IMR-90 (cell line): ENCODE data around the gene LHX5. TPM values are rescaled to one million over a fixed set of nuclear protein-coding genes. Genes with fewer than 3 reads are reported as not detected.

ENCODE experiments used
- ATAC-seq: fragments of 200-7000 bp; cut with Tn5 transposase; 2 replicates; pipeline ENCODE4 v1.9.1; 2020; ENCODE audit warnings: low read depth, mild to moderate bottlenecking, moderate library complexity
- BruUV-seq: library from RNA; stranded (reverse); fragments of 400-500 nt; replicated peaks from 2 replicates; lab custom pipeline; 2021; lab: Mats Ljungman, UMichigan
- CTCF ChIA-PET: fragments of 300-600 bp; formaldehyde crosslinking; extraction: SDS; loops from one replicate; lab custom pipeline; 2021; ENCODE audit warnings: antibody characterized with exemption; lab: Yijun Ruan, JAX
- POLR2A ChIA-PET: fragments of 300-600 bp; sonication (Branson Sonifier 250); formaldehyde crosslinking; loops from one replicate; lab custom pipeline; 2022; ENCODE audit warnings: antibody characterized with exemption; ENCODE audit not compliant: unreplicated experiment; lab: Charles Lee
- DNase-seq: peaks from one replicate; pipeline ENCODE4 v3.0.0; 2013
- H2AFZ ChIP-seq: replicated peaks from 2 replicates; pipeline ENCODE3; 2013; ENCODE audit warnings: low read length, mild to moderate bottlenecking; ENCODE audit not compliant: poor library complexity
- H2AK5ac ChIP-seq: 2 replicates; pipeline ENCODE4 v1.6.1; 2013; ENCODE audit warnings: low read depth, low read length, inconsistent platforms
- H2AK9ac ChIP-seq: replicated peaks from 2 replicates; pipeline ENCODE3; 2013; ENCODE audit warnings: mild to moderate bottlenecking, low read depth, low read length, moderate library complexity; ENCODE audit not compliant: poor library complexity
- H2BK120ac ChIP-seq: 2 replicates; pipeline ENCODE4 v1.6.1; 2013; ENCODE audit warnings: low read depth, low read length, inconsistent platforms
- H2BK15ac ChIP-seq: 3 replicates; pipeline ENCODE4 v1.6.1; 2013; ENCODE audit warnings: low read depth, low read length, inconsistent platforms
- H2BK20ac ChIP-seq: 2 replicates; pipeline ENCODE4 v1.6.1; 2013; ENCODE audit warnings: low read depth, mild to moderate bottlenecking, inconsistent platforms, low read length, moderate library complexity
- H2BK5ac ChIP-seq: 2 replicates; pipeline ENCODE4 v1.6.1; 2013; ENCODE audit warnings: mild to moderate bottlenecking, low read depth, low read length, inconsistent platforms; ENCODE audit not compliant: poor library complexity, severe bottlenecking
- H3K14ac ChIP-seq: replicated peaks from 2 replicates; pipeline ENCODE4 v1.6.1; 2013; ENCODE audit warnings: low read depth, low read length, inconsistent platforms
- H3K18ac ChIP-seq: 2 replicates; pipeline ENCODE4 v1.6.1; 2013; ENCODE audit warnings: low read depth, low read length, control low read depth
- H3K23ac ChIP-seq: 2 replicates; pipeline ENCODE4 v1.6.1; 2013; ENCODE audit warnings: low read depth, low read length, inconsistent platforms
- H3K27ac ChIP-seq: 2 replicates; pipeline ENCODE4 v1.5.1; 2013; ENCODE audit warnings: mild to moderate bottlenecking, control low read depth, low read length; ENCODE audit not compliant: insufficient read depth
- H3K27me3 ChIP-seq: 2 replicates; pipeline ENCODE4 v1.6.1; 2013; ENCODE audit warnings: low read length; ENCODE audit not compliant: control insufficient read depth, insufficient read depth
- H3K36me3 ChIP-seq: 2 replicates; pipeline ENCODE4 v1.6.1; 2013; ENCODE audit warnings: low read length, mixed read lengths; ENCODE audit not compliant: control insufficient read depth, insufficient read depth
- H3K4ac ChIP-seq: 2 replicates; pipeline ENCODE4 v1.6.1; 2013; ENCODE audit warnings: low read depth, low read length, inconsistent platforms
- H3K4me1 ChIP-seq: 2 replicates; pipeline ENCODE4 v1.6.1; 2013; ENCODE audit warnings: low read length, mixed read lengths; ENCODE audit not compliant: control insufficient read depth, insufficient read depth
- H3K4me2 ChIP-seq: 2 replicates; pipeline ENCODE4 v1.6.1; 2013; ENCODE audit warnings: low read depth, mild to moderate bottlenecking, control low read depth, low read length, moderate library complexity
- H3K4me3 ChIP-seq: 2 replicates; pipeline ENCODE4 v1.5.1; 2013; ENCODE audit warnings: low read depth, mild to moderate bottlenecking, control low read depth, low read length, moderate library complexity; ENCODE audit not compliant: insufficient read depth
- H3K56ac ChIP-seq: 2 replicates; pipeline ENCODE4 v1.6.1; 2013; ENCODE audit warnings: low read length, inconsistent platforms; ENCODE audit not compliant: insufficient read depth; ENCODE audit errors: extremely low read depth
- H3K79me1 ChIP-seq, 2 experiments: 2 replicates each; pipeline ENCODE4 v1.6.1; 2013; ENCODE audit warnings: low read length in 2 of 2, inconsistent platforms in 1 of 2, low read depth in 1 of 2
- H3K9ac ChIP-seq: 2 replicates; pipeline ENCODE4 v1.6.1; 2013; ENCODE audit warnings: low read depth, low read length, control low read depth
- H3K9me1 ChIP-seq: 2 replicates; pipeline ENCODE4 v1.6.1; 2013; ENCODE audit warnings: low read length, inconsistent platforms; ENCODE audit not compliant: insufficient read depth
- H3K9me3 ChIP-seq: 2 replicates; pipeline ENCODE4 v1.6.1; 2013; ENCODE audit warnings: low read length; ENCODE audit not compliant: control insufficient read depth, insufficient read depth
- H4K20me1 ChIP-seq: 2 replicates; pipeline ENCODE4 v1.6.1; 2013; ENCODE audit warnings: low read length, inconsistent platforms; ENCODE audit not compliant: insufficient read depth
- H4K5ac ChIP-seq: 2 replicates; pipeline ENCODE4 v1.6.1; 2013; ENCODE audit warnings: mild to moderate bottlenecking, low read depth, low read length, control low read depth
- H4K8ac ChIP-seq, 2 experiments: 2 replicates each; pipeline ENCODE4 v1.6.1; 2013; ENCODE audit warnings: low read depth in 2 of 2, low read length in 2 of 2, control low read depth in 1 of 2, inconsistent platforms in 1 of 2
- H4K91ac ChIP-seq: 2 replicates; pipeline ENCODE4 v1.6.1; 2013; ENCODE audit warnings: low read depth, low read length, inconsistent platforms; ENCODE audit not compliant: insufficient read depth
- BHLHE40 ChIP-seq: fragments of 150-350 bp; IDR thresholded peaks from 2 replicates; pipeline ENCODE4 v1.6.1; 2016; ENCODE audit warnings: mild to moderate bottlenecking, low read depth, low read length
- CHD1 ChIP-seq: IDR thresholded peaks from 2 replicates; pipeline ENCODE4 v1.6.1; 2012; ENCODE audit warnings: low read depth, low read length, improper control_type of control experiment
- FOS ChIP-seq: fragments of 150-350 bp; IDR thresholded peaks from 2 replicates; pipeline ENCODE4 v1.6.1; 2016; ENCODE audit warnings: low read depth, low read length
- MAFK ChIP-seq: IDR thresholded peaks from 2 replicates; pipeline ENCODE4 v1.6.1; 2012; ENCODE audit warnings: low read depth, low read length, improper control_type of control experiment
- MAZ ChIP-seq: IDR thresholded peaks from 2 replicates; pipeline ENCODE4 v1.6.1; 2012; ENCODE audit warnings: low read depth, mild to moderate bottlenecking, low read length, improper control_type of control experiment, moderate library complexity, borderline replicate concordance
- NFE2L2 ChIP-seq: fragments of 150-350 bp; IDR thresholded peaks from 2 replicates; pipeline ENCODE4 v1.6.1; 2016; ENCODE audit warnings: low read depth, mild to moderate bottlenecking, low read length
- POLR2A ChIP-seq: IDR thresholded peaks from 2 replicates; pipeline ENCODE4 v1.6.1; 2012; ENCODE audit warnings: mild to moderate bottlenecking, low read depth, low read length
- RCOR1 ChIP-seq: IDR thresholded peaks from 2 replicates; pipeline ENCODE4 v1.6.1; 2012; ENCODE audit warnings: mild to moderate bottlenecking, low read length, improper control_type of control experiment; ENCODE audit not compliant: insufficient replicate concordance
- RFX5 ChIP-seq: IDR thresholded peaks from 2 replicates; pipeline ENCODE4 v1.8.0; 2012; ENCODE audit warnings: low read depth, mild to moderate bottlenecking, low read length, moderate library complexity
- SMC3 ChIP-seq: fragments of 150-350 bp; IDR thresholded peaks from 2 replicates; pipeline ENCODE4 v1.6.1; 2016; ENCODE audit warnings: low read depth, mild to moderate bottlenecking, antibody characterized with exemption, low read length, moderate library complexity
- WGBS, 2 experiments: methylation state at CpG; one replicate each; pipeline versions ENCODE4 v1.1.5 to v1.1.7; 2013; ENCODE audit warnings: missing lambda C conversion rate in 2 of 2; ENCODE audit not compliant: insufficient read length in 1 of 2; ENCODE audit errors: extremely low coverage in 2 of 2; 5-methylcytosine and 5-hydroxymethylcytosine counted together
- dilution Hi-C: fragments of 300-500 bp; cut with HindIII; formaldehyde crosslinking; loops from one replicate; pipeline ENCODE4 v1.14.3; 2018; ENCODE audit warnings: low sequenced_read_pairs; ENCODE audit not compliant: unreplicated experiment
- in situ Hi-C: fragments of 300-500 bp; cut with MboI; formaldehyde crosslinking; loops from 3 replicates; pipeline ENCODE4 v1.14.3; 2019; ENCODE audit warnings: low sequenced_read_pairs, inconsistent platforms, mixed read lengths
- intact Hi-C: fragments of 100-400 bp; cut with micrococcal nuclease; formaldehyde crosslinking; loops from 2 replicates; pipeline ENCODE4 v1.10.0; 2022
- polyA plus RNA-seq, 3 experiments: library from polyadenylated mRNA; depleted of rRNA; stranded (reverse); fragments of >200 nt; gene quantifications; 2 replicates each; pipeline ENCODE4 v1.2.3, GENCODE V29; 2012; ENCODE audit warnings: low replicate concordance in 1 of 3
- total RNA-seq: library from RNA; depleted of rRNA; stranded (reverse); fragments of >200 nt; gene quantifications from 2 replicates; pipeline ENCODE4 v1.2.3, GENCODE V29; 2012
- TF ChIP-seq, protein P1 (sequence below): fragments of 150-350 bp; IDR thresholded peaks from 2 replicates; pipeline ENCODE4 v1.6.1; 2016; ENCODE audit warnings: low read depth, mild to moderate bottlenecking, low read length, moderate library complexity, borderline replicate concordance
- TF ChIP-seq, protein P2 (sequence below): conservative IDR thresholded peaks from 2 replicates; pipeline ENCODE4 v1.5.1; 2012; ENCODE audit warnings: mild to moderate bottlenecking, low read depth, low read length, improper control_type of control experiment

The LHX5 gene
- total and polyA plus RNA-seq, 2 of the 4 experiments (the other 2 are of a cell fraction) = not detected

DNA sequence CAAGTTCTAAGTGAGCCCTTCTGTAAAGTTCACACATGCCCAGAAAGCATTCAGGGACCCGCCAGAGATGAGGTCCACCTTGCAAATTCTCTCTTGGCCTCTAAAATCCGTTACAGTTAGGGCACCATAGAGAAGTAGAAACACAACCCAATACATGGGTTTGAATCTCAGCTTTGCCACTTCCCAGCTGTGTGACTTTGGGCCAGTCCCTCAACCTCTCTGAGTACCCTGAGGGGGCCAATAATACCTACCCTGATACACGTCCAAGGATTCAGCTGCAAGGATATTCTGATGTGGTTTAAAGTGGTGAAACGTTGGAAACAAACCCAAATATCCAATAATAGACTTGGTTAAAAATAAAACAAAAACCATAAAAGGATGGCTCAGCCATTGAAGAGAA is 11.7 kb downstream of the LHX5 start:
- CTCF ChIA-PET = no interaction called here
- WGBS, 2 experiments = 56% methylated on average over 1 of the region's 4 CpGs; no CpG with 5 or more reads in 1 of the 2 experiments
- no peaks in the 10 kb centered on the region for H3K79me1 ChIP-seq
- H3K36me3 ChIP-seq = no peaks in the 10 kb centered on the region
- no peak overlapping the region for H3K4me3 ChIP-seq
- BruUV-seq = no TSS peak
- ATAC-seq = no peak
- H2AK5ac ChIP-seq = no peak overlapping the region
- H3K27me3 ChIP-seq = peaks cover 48% of the 10 kb centered on the region
- H3K14ac ChIP-seq = no peak overlapping the region
- H3K23ac ChIP-seq = no peak overlapping the region
- no peaks in the 10 kb centered on the region; the same call in 1 of the 2 replicates for H3K4me1 ChIP-seq
- no peak overlapping the region for H3K4ac ChIP-seq
- no peaks in the 10 kb centered on the region for H3K9me1 ChIP-seq
- no peaks in the 10 kb centered on the region for H3K9me3 ChIP-seq
- no peak overlapping the region for H3K9ac ChIP-seq
- no peak overlapping the region for H3K56ac ChIP-seq
- H2AK9ac ChIP-seq = no peak overlapping the region
- H3K18ac ChIP-seq = no peak overlapping the region
- H3K27ac ChIP-seq = no peak overlapping the region
- intact Hi-C loops (no loop called here), dilution Hi-C loops (no loop called here), in situ Hi-C loops (loop anchor here (5.0 kb wide), 1 partner anchor 452 kb away; no protein-coding TSS in a partner anchor)
- H2AFZ ChIP-seq = no peak overlapping the region
- POLR2A ChIA-PET = no interaction called here
- H4K91ac ChIP-seq = no peak overlapping the region
- H4K8ac ChIP-seq = no peak overlapping the region
- TF ChIP-seq, protein P1, sequence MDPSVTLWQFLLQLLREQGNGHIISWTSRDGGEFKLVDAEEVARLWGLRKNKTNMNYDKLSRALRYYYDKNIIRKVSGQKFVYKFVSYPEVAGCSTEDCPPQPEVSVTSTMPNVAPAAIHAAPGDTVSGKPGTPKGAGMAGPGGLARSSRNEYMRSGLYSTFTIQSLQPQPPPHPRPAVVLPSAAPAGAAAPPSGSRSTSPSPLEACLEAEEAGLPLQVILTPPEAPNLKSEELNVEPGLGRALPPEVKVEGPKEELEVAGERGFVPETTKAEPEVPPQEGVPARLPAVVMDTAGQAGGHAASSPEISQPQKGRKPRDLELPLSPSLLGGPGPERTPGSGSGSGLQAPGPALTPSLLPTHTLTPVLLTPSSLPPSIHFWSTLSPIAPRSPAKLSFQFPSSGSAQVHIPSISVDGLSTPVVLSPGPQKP = no peak
- TF ChIP-seq NFE2L2 (no peak), BHLHE40 (no peak), RFX5 (no peak), SMC3 (no peak), FOS (no peak), MAZ (no peak), MAFK (no peak), POLR2A (no peak), RCOR1 (no peak), CHD1 (no peak)
- TF ChIP-seq, protein P2, sequence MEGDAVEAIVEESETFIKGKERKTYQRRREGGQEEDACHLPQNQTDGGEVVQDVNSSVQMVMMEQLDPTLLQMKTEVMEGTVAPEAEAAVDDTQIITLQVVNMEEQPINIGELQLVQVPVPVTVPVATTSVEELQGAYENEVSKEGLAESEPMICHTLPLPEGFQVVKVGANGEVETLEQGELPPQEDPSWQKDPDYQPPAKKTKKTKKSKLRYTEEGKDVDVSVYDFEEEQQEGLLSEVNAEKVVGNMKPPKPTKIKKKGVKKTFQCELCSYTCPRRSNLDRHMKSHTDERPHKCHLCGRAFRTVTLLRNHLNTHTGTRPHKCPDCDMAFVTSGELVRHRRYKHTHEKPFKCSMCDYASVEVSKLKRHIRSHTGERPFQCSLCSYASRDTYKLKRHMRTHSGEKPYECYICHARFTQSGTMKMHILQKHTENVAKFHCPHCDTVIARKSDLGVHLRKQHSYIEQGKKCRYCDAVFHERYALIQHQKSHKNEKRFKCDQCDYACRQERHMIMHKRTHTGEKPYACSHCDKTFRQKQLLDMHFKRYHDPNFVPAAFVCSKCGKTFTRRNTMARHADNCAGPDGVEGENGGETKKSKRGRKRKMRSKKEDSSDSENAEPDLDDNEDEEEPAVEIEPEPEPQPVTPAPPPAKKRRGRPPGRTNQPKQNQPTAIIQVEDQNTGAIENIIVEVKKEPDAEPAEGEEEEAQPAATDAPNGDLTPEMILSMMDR = no peak
- no peak overlapping the region for H4K5ac ChIP-seq
- H2BK20ac ChIP-seq = no peak overlapping the region
- H2BK5ac ChIP-seq = no peak overlapping the region
- no peaks in the 10 kb centered on the region for H4K20me1 ChIP-seq
- no peak for DNase-seq
- H2BK120ac ChIP-seq = no peak overlapping the region
- H2BK15ac ChIP-seq = no peak overlapping the region
- H3K4me2 ChIP-seq = no peak overlapping the region
